ENCODE results near the gene PIGS.
A peak's percentile ranks its signal among the peaks of the same experiment; 100 is the strongest.
"Not testable (repeated sequence)": the region's sequence is repeated elsewhere in the genome, so short reads cannot be mapped to it uniquely, and the experiment has no call there.

PIGS gene

DNA sequence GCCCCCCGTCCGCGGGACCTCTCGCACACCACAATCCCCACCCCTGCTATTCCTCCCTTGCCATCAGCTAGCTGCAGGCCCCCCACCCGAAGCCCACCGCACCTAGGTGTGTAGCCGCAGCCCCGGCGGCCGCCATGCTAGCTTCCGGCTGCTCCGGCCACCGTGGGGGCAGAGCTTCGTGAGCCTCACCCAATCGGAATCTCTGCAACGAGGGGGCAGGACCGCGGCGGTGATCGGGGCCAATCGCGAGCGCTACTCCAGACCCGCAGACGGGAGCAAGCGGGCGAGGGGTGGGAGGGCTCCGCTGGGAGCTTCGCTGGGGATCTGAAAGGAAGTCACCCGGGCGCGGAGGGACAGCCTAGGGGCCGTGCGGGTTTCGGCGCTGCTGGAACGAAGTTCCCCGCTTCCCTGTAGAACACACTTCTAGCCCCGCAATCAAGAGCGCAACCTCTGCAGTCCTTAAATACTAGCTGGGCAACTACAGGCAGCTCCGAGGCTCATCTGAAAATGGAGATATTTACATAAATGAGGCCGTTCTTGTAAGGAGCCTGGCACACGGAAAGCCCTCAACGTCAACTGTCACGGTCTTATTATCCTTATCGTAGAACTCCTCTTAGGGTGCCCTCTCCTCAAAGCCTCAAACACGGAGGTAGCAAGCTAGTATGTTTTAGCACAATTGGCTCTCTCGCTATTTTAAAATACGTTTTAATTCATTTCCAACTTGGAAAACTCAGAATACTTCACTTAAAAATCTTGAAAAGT is at the start of gene PIGS:
PIGS (minus strand) TSS at position 164 of the 762 bp plus-strand sequence; CDS start at position 136, 28 bp downstream.
- peak; percentile 43 for DNase-seq

GRCh38 chr17:28620010-28620409 is 48.7 kb upstream of the PIGS start:
- no peak for DNase-seq

- DNase-seq: no peak
Measured at GRCh38 chr17:28618464-28618863, 47.1 kb upstream of the PIGS start.

DNA sequence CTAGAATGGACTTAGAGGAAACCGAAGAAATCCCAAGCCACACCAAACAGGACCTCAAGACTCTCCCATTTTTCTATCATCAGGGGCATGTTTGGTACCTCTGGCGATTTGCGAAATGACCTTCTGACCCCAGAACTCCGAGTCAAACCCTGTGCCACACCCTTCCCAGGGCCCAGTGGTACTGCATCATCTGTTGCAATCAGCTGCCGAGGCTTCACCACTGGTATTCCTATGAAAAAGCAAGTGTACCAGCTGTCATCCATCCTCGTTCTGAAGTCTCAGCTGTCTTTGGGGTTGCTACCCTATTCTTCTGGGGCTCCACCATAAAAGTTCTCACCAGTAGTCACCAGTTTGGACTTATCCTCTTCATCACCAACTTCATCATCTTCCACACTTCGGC is 45.0 kb upstream of the PIGS start:
- DNase-seq: no peak

- no peak for DNase-seq
Measured at GRCh38 chr17:28615260-28615940, 44.1 kb upstream of the PIGS start.

DNA sequence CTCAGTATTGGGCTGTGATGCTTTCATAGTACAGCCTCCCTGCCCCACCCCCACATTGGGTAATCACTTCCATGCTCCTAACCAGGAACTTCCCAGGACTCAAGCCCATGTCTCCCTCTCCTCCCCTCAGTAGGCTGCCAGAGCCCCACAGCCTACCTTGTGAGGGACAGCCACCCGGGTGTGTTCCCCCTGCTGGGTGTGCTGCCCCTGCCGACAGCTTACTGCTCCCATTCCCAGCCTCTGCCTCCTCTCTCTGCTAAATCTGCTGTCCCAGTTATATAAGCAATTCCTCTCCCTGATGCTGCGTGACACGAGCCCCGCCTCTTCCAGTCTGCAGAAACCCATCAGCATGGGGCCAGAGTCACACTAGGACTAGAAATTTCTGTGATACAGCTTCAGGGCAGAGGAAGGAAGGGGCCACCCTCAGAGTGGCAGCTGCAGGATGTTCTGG is 42.6 kb upstream of the PIGS start, which contains the start of gene RSKR:
RSKR (minus strand) TSS at position 255 of the 451 bp plus-strand sequence; CDS start at position 231, 24 bp downstream.
- DNase-seq: no peak

GRCh38 chr17:28612936-28613872 is 41.9 kb upstream of the PIGS start:
- DNase-seq: no peak

- DNase-seq: no peak
Measured at GRCh38 chr17:28612531-28612930, 41.2 kb upstream of the PIGS start.

DNA sequence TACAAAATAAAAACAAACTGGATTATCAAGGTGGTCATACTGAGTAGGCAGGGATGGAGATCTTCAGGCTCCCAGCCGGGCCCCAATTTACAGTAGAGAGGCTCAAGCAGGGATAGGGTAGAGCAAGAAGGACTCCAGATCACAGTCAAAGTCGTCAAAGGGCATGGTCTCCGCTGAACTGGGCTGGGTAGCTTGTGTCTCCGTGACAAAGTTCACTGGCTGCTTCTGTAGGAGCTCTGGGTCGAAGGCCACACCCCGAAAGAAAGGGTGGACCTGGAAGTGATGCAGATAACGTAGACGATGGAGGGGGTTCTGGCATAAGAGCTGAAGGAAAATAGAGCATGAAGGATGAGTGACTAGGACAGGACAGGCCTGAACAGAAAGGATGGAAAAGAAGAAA is 39.1 kb upstream of the PIGS start:
- no peak for DNase-seq

DNA sequence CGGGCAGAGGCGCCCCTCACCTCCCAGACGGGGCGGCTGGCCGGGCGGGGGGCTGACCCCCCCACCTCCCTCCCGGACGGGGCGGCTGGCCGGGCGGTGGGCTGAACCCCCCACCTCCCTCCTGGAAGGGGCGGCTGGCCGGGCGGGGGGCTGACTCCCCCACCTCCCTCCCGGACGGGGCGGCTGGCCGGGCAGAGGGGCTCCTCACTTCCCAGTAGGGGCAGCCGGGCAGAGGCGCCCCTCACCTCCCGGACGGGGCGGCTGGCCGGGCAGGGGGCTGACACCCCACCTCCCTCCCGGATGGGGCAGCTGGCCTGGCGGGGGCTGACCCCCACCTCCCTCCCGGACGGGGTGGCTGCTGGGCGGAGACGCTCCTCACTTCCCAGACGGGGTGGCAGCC is 32.7 kb upstream of the PIGS start:
- DNase-seq: not testable (repeated sequence)

DNA sequence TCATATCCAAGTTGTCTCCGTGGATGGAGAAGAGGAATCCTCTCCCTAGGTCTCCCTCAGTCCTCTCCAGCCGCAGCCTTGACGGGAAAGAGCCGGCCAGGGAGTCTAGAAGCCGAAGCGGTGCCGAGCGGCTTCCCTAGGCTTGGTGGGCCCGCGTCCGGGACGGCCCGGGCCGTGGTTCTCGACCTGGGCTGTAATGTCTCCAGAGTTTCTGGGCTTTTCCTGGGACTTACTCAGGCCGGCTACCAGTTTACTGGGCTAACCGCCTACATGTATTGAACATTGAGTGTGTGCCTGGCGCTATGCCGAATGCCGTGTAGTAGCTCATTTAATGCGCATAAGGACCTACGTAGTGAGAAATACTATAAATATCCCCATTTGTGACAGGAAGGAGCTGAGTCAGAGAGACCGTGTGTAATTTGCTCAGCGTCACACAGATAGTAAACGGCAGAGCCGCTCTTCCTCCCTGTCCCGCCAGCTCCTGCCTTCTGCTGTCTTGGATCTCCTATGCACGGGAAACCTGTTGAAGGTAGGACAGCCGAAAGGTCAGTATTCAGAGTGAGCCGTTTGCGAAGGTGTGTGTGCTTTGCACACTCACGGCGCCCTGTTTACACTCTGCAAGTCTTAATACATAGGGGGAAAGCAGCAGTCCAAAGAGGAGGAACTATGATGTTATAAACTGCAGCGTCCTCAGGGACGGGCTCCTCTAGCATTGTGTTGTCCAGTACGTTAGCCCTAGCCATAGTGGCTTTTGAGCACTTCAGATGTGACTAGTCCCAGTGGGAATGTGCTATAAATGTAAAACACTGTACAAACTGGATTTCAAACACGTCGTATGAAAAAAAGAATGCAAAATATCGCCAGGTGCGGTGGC is 28.2 kb upstream of the PIGS start:
- peak; percentile 3 for DNase-seq

DNA sequence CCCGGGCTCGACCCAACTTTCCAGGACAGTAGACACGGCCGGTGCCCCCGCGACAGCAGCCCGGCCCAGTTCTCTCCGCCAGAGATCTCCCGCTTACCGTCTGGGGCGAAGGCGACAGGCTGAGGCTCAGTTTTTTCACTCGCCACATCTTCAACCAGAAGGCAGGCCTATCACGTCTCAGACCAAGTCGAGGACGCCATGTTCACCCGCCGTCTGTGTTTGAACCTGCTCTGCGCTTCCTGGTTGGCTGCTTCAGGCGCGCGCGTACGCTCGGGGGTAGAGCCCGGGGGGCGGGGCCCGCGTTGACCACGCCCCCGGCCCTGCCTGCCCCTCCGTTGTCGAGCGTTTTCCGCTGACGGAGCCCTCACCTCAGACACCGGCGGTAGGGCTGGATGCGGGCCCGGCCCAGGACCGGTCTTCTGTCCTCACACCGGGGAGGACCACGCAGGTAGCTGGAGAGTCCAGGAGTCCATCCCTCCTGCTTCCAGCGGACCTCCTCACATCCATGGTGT is 27.5 kb upstream of the PIGS start, which contains the start of gene SPAG5:
SPAG5 (minus strand) TSS at position 227 of the 512 bp plus-strand sequence; CDS start at position 148, 79 bp downstream.
- peak; percentile 59 for DNase-seq

- no peak for DNase-seq
Measured at GRCh38 chr17:28598389-28598788, 27.1 kb upstream of the PIGS start.

DNA sequence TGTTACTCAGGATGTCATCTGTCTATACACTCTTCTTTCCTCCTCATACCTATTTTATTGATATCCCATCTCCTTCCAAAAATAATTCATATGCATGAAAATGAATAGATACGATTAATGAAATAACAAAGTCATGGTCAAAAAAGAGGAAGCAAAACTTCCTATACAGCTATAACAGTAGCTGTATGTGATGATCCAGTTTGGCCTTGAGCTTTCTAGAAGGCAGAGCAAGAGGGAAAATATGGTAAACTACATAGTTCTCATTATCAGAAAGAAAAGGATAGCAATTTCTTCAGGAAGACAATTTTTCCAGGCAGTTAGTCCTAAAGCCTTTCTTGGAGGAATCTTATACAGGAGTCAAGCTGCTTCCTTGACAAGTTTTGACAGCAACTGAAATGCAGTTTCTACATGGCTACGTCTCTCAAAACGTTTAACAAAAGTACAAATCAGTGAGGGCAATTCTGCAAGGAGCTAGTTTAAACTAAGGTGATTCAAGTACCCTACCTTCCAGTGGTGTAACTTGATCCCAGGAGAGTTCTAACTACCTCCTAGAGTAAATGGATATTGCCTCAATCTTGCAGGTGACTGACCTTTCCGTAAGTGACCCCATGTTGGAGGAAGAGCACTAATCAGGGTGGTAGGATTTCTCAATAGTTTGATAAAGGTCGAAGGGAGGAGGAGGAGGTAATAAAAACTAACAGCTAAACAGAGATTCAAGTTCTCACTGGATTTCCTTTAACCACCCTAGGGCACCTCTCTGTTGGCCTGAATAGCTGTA is 26.5 kb upstream of the PIGS start:
- no peak for DNase-seq

- DNase-seq: no peak
Measured at GRCh38 chr17:28592260-28592659, 20.9 kb upstream of the PIGS start.

DNA sequence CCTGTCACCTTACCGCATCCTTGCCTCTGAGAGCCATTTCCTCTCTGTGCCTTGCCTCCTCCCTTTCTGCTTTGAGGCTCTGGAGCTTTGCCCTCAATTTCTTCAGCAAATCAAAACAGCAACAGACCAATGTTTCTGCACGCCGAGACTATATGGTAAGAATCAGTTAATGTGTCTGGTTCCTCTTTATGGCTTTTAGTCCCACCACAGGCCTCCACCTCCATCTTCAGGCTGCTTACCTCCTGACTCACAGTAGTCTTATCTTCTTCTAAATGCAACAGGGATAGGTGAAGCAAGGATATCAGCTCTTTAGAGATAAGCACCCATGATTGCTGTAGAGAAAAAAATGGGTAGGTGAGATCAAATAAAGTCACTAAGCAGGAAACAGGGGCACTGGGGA is 14.5 kb upstream of the PIGS start:
- no peak for DNase-seq

- no peak for DNase-seq
Measured at GRCh38 chr17:28584434-28584833, 13.1 kb upstream of the PIGS start.

DNA sequence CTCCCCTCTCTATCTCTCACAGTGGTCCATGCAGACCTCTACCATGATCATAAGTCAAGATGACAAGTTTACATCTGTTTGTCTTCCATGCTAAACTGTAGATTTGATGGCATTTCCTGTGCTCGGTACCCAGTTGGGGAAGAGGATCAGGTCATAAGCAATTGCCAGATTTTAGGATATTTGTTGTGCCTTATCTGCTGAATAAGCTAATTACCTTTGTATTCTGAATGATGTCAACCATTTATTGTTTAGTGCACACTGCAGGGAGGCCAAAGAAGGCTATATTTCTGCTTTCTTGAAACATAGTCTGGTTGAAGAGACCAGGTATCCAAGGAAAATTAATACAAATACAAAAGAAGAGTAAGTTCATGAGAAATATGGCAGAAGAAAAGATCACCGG is 11.2 kb upstream of the PIGS start:
- DNase-seq: no peak

DNA sequence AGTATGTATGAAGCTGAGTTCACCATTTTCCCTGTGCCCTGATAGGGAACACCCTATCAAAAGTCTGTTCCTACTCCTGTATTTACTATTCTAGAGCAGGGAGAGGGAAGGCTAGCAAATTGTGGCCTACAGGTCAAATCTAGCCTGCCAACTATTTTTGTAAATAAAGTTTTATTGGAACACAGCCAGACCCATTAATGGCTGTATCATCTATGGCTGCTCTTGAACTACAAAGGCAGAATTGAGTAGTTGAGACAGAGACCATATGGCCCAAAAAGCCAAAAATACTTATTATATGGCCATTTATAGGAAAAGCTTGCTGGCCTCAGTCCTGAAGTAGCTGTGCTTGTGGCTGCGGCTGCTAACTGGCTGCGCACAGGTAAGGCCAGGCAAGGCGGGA is 9.6 kb upstream of the PIGS start:
- no peak for DNase-seq

GRCh38 chr17:28579526-28579925 is 8.2 kb upstream of the PIGS start:
- DNase-seq: no peak

Measured in GF-D8 (cell line).